Measurements from ENCODE around the gene SLITRK2.

- TF ChIP-seq CTCF (conservative IDR thresholded peaks at IDR 0.05; ENCODE audit: low read length) (no peak), EZH2phosphoT487 (IDR thresholded peaks at IDR 0.05; ENCODE audit: borderline replicate concordance, low read depth, low read length) (no peak)
Observed at GRCh38 chrX:145840531-145840930, 22.9 kb downstream of the SLITRK2 start.
